IPS DF 6.9 (cell line): ENCODE measurements around the gene CASQ2.
A peak's percentile ranks its signal among the peaks of the same experiment; 100 is the strongest.

Experiments used
- DNase-seq: peaks from one replicate; pipeline ENCODE4 v3.0.0-alpha.2; 2013; ENCODE audit warnings: low read depth, low spot score
- H3K27ac ChIP-seq: one replicate; pipeline ENCODE4 v1.5.1; 2013; ENCODE audit warnings: low read length, control low read depth
- H3K27me3 ChIP-seq: 2 replicates; pipeline ENCODE4 v1.6.1; 2013; ENCODE audit warnings: mild to moderate bottlenecking, low read length; ENCODE audit not compliant: control insufficient read depth, insufficient read depth
- H3K36me3 ChIP-seq: 2 replicates; pipeline ENCODE4 v1.6.1; 2013; ENCODE audit warnings: low read length; ENCODE audit not compliant: control insufficient read depth, insufficient read depth
- H3K4me1 ChIP-seq: 2 replicates; pipeline ENCODE4 v1.6.1; 2013; ENCODE audit warnings: low read length; ENCODE audit not compliant: control insufficient read depth, insufficient read depth
- H3K4me3 ChIP-seq: 2 replicates; pipeline ENCODE4 v1.5.1; 2013; ENCODE audit warnings: mild to moderate bottlenecking, low read length
- H3K9me3 ChIP-seq: 2 replicates; pipeline ENCODE4 v1.6.1; 2013; ENCODE audit warnings: low read length, inconsistent platforms; ENCODE audit not compliant: control insufficient read depth, insufficient read depth
- WGBS: extraction: QIAGEN DNeasy Blood & Tissue Kit; methylation state at CpG from one replicate; pipeline ENCODE4 v1.1.7; 2013; ENCODE audit warnings: mixed read lengths, missing lambda C conversion rate; ENCODE audit not compliant: insufficient read length, insufficient coverage; 5-methylcytosine and 5-hydroxymethylcytosine counted together

Gene CASQ2

DNA sequence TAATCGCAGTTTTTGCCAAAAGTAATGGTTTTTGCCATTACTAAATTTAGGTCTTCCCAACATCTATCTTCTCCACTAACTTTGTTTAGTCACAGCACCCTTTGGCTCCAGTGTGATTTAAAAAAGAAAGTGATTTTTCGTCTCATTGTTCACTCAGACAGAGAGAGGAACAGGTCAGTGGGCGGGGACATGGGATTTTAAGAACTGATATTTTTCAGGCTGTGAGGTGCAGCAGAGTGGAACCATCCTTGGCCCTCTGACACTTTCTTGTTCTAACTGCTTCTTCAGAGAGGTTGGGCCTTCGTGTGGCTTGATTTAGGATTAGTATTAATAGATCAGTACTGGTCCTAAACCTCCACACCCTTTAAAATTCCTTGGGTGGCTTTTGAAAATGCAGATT is 38.8 kb downstream of the CASQ2 start:
- WGBS: no CpG with 5 or more reads among the region's 4 CpGs
- no peak overlapping the region for H3K27ac ChIP-seq
- no peak for DNase-seq
- H3K4me3 ChIP-seq: no peak overlapping the region
- H3K36me3 ChIP-seq: no peaks in the 10 kb centered on the region
- H3K4me1 ChIP-seq: no peaks in the 10 kb centered on the region
- H3K9me3 ChIP-seq: no peaks in the 10 kb centered on the region
- H3K27me3 ChIP-seq: no peaks in the 10 kb centered on the region

DNA sequence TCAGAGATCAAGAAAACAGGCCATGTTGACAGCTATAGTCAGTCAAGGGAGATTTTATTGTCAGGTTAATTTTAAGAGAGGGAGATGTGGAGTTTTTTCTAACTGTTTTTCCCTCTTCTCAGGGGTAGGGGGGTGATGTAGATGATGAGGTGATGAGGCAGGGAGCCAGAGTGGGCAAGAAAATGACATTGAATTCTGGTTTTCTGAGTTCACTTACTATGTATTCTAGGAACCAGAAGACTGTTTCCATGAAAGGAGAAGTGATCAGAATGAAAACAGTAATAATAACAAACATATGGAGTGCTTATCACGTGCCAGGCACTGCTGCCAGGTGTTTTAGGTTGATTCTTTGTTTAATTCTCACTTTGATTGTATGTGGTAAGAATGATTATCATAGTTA is 40.2 kb downstream of the CASQ2 start:
- Histone ChIP-seq H3K36me3 (no peaks in the 10 kb centered on the region), H3K4me1 (no peaks in the 10 kb centered on the region), H3K4me3 (no peak overlapping the region), H3K27me3 (no peaks in the 10 kb centered on the region), H3K27ac (no peak overlapping the region), H3K9me3 (no peaks in the 10 kb centered on the region)
- no CpG with 5 or more reads among the region's 1 CpG for WGBS
- DNase-seq: no peak

DNA sequence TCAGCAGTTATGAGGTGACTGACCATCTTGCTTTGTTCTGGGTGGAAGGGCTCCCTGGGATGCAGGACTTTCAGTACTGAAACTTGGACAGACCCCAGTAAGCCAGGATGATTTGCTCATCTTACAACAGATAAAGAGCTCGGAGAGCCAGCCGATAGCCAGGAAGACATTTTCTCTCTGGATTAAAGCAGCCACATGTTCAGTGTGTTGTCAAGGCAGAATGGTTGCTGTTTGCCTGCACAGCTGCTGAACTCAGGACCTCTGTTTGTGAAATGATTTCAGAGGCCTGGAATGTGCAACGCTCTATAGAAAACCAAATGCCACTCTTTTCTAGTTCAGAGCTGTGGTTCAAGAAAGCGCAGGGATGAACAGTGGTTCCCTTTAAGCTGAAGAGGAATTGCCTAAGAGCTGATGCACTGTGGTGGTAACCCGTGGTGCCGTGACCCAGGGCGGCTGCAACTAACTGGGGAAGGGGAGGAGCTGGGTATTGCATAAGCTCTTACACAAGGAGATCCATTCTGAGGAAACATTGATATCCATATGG is 40.7 kb downstream of the CASQ2 start:
- H3K27ac ChIP-seq: no peak overlapping the region

DNA sequence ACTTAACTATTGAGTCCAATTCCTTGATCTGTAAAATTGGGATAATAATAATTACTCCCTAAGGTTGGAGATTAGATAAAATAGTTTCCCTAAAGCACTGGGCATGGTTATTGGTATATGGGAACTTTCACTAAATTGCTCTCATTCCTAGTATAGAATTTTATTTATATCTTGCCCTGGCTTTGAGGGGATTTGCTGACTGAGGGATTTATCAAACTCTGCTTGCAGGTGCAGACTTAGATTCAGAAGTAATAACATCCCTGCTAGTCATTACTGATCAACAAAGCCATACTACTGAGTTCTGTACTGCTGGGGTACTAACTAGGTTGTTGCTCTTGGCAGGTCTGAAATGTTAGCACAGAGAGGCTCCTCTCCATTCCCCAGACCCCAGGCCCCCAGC is 41.9 kb downstream of the CASQ2 start:
- no peak overlapping the region for H3K27ac ChIP-seq
- H3K9me3 ChIP-seq: no peaks in the 10 kb centered on the region
- DNase-seq: no peak
- no peaks in the 10 kb centered on the region for H3K4me1 ChIP-seq
- H3K36me3 ChIP-seq: no peaks in the 10 kb centered on the region
- H3K27me3 ChIP-seq: no peaks in the 10 kb centered on the region
- no peak overlapping the region for H3K4me3 ChIP-seq

More for the DNA sequence above, 40.7 kb downstream of the CASQ2 start:
- Histone ChIP-seq H3K9me3 (no peaks in the 10 kb centered on the region), H3K36me3 (no peaks in the 10 kb centered on the region), H3K27me3 (no peaks in the 10 kb centered on the region), H3K4me3 (no peak overlapping the region), H3K4me1 (no peaks in the 10 kb centered on the region)
- no CpG with 5 or more reads among the region's 7 CpGs for WGBS
- no peak for DNase-seq

GRCh38 chr1:115726161-115726560 is 42.4 kb downstream of the CASQ2 start:
- DNase-seq: no peak
- H3K4me1 ChIP-seq: no peaks in the 10 kb centered on the region
- no peak overlapping the region for H3K27ac ChIP-seq
- WGBS: no CpG with 5 or more reads among the region's 3 CpGs
- H3K36me3 ChIP-seq: no peaks in the 10 kb centered on the region
- H3K9me3 ChIP-seq: no peaks in the 10 kb centered on the region
- H3K27me3 ChIP-seq: no peaks in the 10 kb centered on the region
- H3K4me3 ChIP-seq: no peak overlapping the region

DNA sequence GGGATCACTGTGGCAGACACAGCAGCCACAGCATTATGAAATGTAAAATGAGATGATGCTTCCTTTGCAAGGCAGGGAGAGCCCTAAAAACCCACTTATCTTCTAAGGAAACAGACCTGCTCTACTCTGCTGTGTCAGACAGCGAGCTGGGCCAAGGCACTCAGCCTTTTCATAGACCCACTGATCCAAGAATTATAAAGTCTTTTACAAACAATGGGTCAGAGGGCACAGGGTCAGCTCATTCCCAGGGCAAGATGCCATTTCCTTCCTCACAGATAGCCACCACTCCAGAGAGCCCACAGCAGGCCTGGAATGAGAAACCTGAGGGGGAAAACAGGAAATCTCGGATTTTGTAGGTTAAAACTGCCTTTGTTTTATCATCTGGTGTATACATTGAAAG is 42.9 kb downstream of the CASQ2 start:
- Histone ChIP-seq H3K27me3 (no peaks in the 10 kb centered on the region), H3K9me3 (no peaks in the 10 kb centered on the region), H3K4me3 (no peak overlapping the region), H3K36me3 (no peaks in the 10 kb centered on the region), H3K4me1 (no peaks in the 10 kb centered on the region), H3K27ac (no peak overlapping the region)
- WGBS: no CpG with 5 or more reads among the region's 2 CpGs
- no peak for DNase-seq

DNA sequence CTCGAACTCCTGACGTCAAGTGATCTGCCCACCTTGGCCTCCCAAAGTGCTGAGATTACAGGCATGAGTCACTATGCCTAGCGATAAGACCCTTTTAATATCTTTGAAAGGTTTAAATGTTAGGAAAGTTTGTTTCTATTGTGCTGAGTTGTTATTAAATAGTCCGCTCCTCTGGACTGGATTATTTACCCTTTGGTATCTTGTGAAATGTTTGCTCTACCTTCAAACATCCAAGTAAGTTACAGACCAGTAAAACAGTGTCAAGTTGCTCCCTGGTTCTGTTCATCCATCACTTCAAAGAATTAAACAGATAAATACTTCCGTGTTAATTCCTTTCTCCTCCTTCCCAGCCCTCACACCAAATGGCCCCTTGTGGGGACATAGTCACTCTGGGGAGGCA is 44.8 kb downstream of the CASQ2 start:
- H3K27me3 ChIP-seq: no peaks in the 10 kb centered on the region
- no peak overlapping the region for H3K27ac ChIP-seq
- no peak for DNase-seq
- no CpG with 5 or more reads among the region's 5 CpGs for WGBS
- H3K9me3 ChIP-seq: no peaks in the 10 kb centered on the region
- H3K36me3 ChIP-seq: no peaks in the 10 kb centered on the region
- no peak overlapping the region for H3K4me3 ChIP-seq
- H3K4me1 ChIP-seq: no peaks in the 10 kb centered on the region

GRCh38 chr1:115722221-115722620 is 46.3 kb downstream of the CASQ2 start:
- no peaks in the 10 kb centered on the region for H3K4me1 ChIP-seq
- no peak overlapping the region for H3K27ac ChIP-seq
- no peak overlapping the region for H3K4me3 ChIP-seq
- H3K27me3 ChIP-seq: no peaks in the 10 kb centered on the region
- no CpG with 5 or more reads among the region's 1 CpG for WGBS
- no peak for DNase-seq
- no peaks in the 10 kb centered on the region for H3K36me3 ChIP-seq
- H3K9me3 ChIP-seq: no peaks in the 10 kb centered on the region

DNA sequence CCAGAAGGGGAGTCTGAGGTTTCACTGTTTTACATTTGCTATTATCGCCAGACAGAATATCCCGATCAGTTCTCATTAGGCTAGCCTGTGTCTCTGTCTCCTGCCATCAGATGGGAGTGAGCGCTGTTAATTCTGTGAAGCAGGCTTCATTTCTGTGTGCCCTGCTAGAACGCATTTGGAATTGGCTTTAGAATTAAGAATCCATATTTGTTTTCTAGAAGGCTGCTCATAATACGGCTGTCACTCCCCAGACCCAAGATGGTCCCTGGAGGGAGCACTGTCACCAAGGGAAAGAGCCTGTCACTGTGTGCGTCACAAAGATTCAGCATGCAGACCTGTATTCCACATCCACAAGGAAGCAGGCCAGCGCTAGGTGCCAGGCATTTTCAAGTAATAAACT is 49.2 kb downstream of the CASQ2 start:
- no peak for DNase-seq
- Histone ChIP-seq H3K36me3 (no peaks in the 10 kb centered on the region), H3K27me3 (no peaks in the 10 kb centered on the region), H3K9me3 (no peaks in the 10 kb centered on the region), H3K4me1 (no peaks in the 10 kb centered on the region), H3K27ac (no peak overlapping the region), H3K4me3 (no peak overlapping the region)
- no CpG with 5 or more reads among the region's 7 CpGs for WGBS

DNA sequence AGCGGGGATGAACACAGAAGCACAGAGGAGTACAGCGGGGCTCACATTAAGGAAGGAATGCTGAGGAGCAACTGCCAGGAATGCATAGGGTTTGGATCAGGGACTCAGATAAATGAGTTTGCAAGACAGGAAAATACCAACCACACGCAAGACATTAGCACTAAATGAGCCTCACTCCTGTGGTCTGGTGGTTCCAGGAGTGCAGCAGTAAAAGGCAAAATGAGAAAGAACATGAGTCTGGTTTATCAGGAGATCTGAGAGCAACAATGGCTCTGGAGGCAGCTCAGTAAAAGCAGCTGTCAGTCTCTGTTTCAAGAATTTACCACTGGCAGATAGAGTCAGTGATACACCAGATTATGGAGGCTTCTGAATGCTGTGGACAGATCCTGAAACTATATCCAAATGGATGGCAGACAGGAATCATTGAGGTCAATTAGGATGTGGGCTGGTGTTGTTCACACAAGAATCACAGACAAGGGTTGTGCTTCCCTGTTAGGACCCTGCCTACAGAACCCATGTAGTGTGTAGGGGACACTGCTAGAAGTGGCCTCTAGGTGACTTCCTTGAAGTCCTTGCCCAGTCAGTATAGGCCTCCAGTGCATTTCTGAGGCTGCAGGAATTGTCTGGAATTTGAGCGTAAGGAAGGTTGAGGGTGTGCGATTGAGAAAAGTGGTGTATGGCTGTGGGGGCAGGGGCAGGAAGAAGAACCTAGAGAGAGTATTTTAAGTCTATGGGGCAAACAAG is 50.3 kb downstream of the CASQ2 start:
- no peaks in the 10 kb centered on the region for H3K4me1 ChIP-seq
- H3K36me3 ChIP-seq: no peaks in the 10 kb centered on the region
- no peaks in the 10 kb centered on the region for H3K9me3 ChIP-seq
- no peak for DNase-seq
- no peaks in the 10 kb centered on the region for H3K27me3 ChIP-seq
- H3K27ac ChIP-seq: no peak overlapping the region
- WGBS: 100% methylated on average over 2 of the region's 5 CpGs
- H3K4me3 ChIP-seq: no peak overlapping the region

- no CpG with 5 or more reads among the region's 5 CpGs for WGBS
- Histone ChIP-seq H3K27me3 (no peaks in the 10 kb centered on the region), H3K9me3 (no peaks in the 10 kb centered on the region), H3K4me3 (no peak overlapping the region), H3K4me1 (no peaks in the 10 kb centered on the region), H3K27ac (no peak overlapping the region), H3K36me3 (no peaks in the 10 kb centered on the region)
- DNase-seq: peak; percentile 33
These were observed 51.0 kb downstream of the CASQ2 start for GRCh38 chr1:115717541-115717940.
